ENCODE results near the gene STX18. TPM values are rescaled to one million over a fixed set of nuclear protein-coding genes. Genes with fewer than 3 reads are reported as not detected.

The STX18 gene
- total and polyA plus RNA-seq, 2 donors from 2014 or later = 37.2 to 66.8 TPM

- no peaks in the 10 kb centered on the region for H3K9me3 ChIP-seq (ENCODE audit: control insufficient read depth in 2 of 3, insufficient read depth in 1 of 3, low read length in 3 of 3)
- intact Hi-C loops (cut with DNase I) = no loop called here
These were observed 124.0 kb downstream of the STX18 start for GRCh38 chr4:4417886-4418285.

DNA sequence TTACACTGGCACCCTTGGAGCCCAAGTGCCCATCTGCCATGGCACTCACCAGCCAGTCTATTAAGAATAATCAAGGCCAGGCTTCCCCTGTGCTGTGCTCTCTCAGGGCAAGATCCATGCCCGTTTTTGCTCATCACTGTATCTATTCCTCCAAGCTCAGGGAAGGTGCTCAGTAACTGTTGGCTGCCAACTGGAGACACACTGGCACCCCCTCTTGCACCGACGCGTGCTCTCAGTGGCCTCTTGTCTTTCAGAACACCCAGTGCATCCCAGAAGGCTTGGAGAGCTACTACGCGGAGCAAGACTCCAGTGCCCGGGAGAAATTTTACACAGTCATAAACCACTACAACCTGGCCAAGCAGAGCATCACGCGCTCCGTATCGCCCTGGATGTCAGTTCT, 124.9 kb downstream of the STX18 start:
- Histone ChIP-seq H3K9ac (ENCODE audit: low read length in 3 of 3) (no peak overlapping the region), H3K4me3 (ENCODE audit: low read length in 3 of 3) (no peak overlapping the region), H3K36me3 (ENCODE audit: control insufficient read depth in 2 of 3, insufficient read depth in 3 of 3, low read length in 3 of 3) (peaks cover 1 to 26% (median 22%) of the 10 kb centered on the region in 3 donors), H3K9me3 (ENCODE audit: control insufficient read depth in 2 of 3, insufficient read depth in 1 of 3, low read length in 3 of 3) (no peaks in the 10 kb centered on the region), H3K27me3 (ENCODE audit: control insufficient read depth, insufficient read depth, low read length) (no peaks in the 10 kb centered on the region), H3K27ac (ENCODE audit: low read depth in 2 of 2, low read length in 2 of 2) (no peak overlapping the region), H3K4me1 (ENCODE audit: control insufficient read depth in 2 of 3, insufficient read depth in 2 of 3, low read depth in 1 of 3, low read length in 3 of 3) (no peaks in the 10 kb centered on the region)
- FAIRE-seq (no peak), DNase-seq (peak in 4 of 5 donors; percentile 23 to 49 (median 30))
- intact Hi-C loops (cut with DNase I) = no loop called here
- TF ChIP-seq CTCF (IDR thresholded peaks at IDR 0.05; ENCODE audit: borderline replicate concordance, extremely low read depth, insufficient read depth) = no peak

More at GRCh38 chr4:4417886-4418285, 124.0 kb downstream of the STX18 start:
- FAIRE-seq (no peak), DNase-seq (peak in 2 of 5 donors; percentile 39 to 43)
- Histone ChIP-seq H3K27me3 (ENCODE audit: control insufficient read depth, insufficient read depth, low read length) (no peaks in the 10 kb centered on the region), H3K4me1 (ENCODE audit: control insufficient read depth in 2 of 3, insufficient read depth in 2 of 3, low read depth in 1 of 3, low read length in 3 of 3) (no peaks in the 10 kb centered on the region), H3K4me3 (ENCODE audit: low read length in 3 of 3) (no peak overlapping the region), H3K9ac (ENCODE audit: low read length in 3 of 3) (no peak overlapping the region), H3K27ac (ENCODE audit: low read depth in 2 of 2, low read length in 2 of 2) (no peak overlapping the region), H3K36me3 (ENCODE audit: control insufficient read depth in 2 of 3, insufficient read depth in 3 of 3, low read length in 3 of 3) (peaks cover 2 to 26% (median 23%) of the 10 kb centered on the region in 3 donors)
- no peak for TF ChIP-seq CTCF (IDR thresholded peaks at IDR 0.05; ENCODE audit: borderline replicate concordance, extremely low read depth, insufficient read depth)

GRCh38 chr4:4415806-4416805, 125.7 kb downstream of the STX18 start:
- no peak overlapping the region for H3K4me3 ChIP-seq (ENCODE audit: low read length in 3 of 3)
- no peaks in the 10 kb centered on the region for H3K27me3 ChIP-seq (ENCODE audit: control insufficient read depth, insufficient read depth, low read length)
- H3K4me1 ChIP-seq (ENCODE audit: control insufficient read depth in 2 of 3, insufficient read depth in 2 of 3, low read depth in 1 of 3, low read length in 3 of 3) = no peaks in the 10 kb centered on the region
- intact Hi-C loops (cut with DNase I) = no loop called here
- no peak for TF ChIP-seq CTCF (IDR thresholded peaks at IDR 0.05; ENCODE audit: borderline replicate concordance, extremely low read depth, insufficient read depth)
- peaks cover 0 to 26% (median 18%) of the 10 kb centered on the region in 3 donors for H3K36me3 ChIP-seq (ENCODE audit: control insufficient read depth in 2 of 3, insufficient read depth in 3 of 3, low read length in 3 of 3)
- FAIRE-seq (no peak), DNase-seq (peak in 2 of 5 donors; percentile 34 to 35)
- H3K27ac ChIP-seq (ENCODE audit: low read depth in 2 of 2, low read length in 2 of 2) = no peak overlapping the region
- H3K9ac ChIP-seq (ENCODE audit: low read length in 3 of 3) = no peak overlapping the region
- no peaks in the 10 kb centered on the region for H3K9me3 ChIP-seq (ENCODE audit: control insufficient read depth in 2 of 3, insufficient read depth in 1 of 3, low read length in 3 of 3)
